HepG2 (cell line): ENCODE data around the gene GMEB2. TPM values are rescaled to one million over a fixed set of nuclear protein-coding genes. Genes with fewer than 3 reads are reported as not detected.

Experiments used
- ARNT2 ChIP-seq: sonication (generic); formaldehyde crosslinking; IDR thresholded peaks from 2 replicates; pipeline ENCODE4 v1.8.0; 2022; ENCODE audit warnings: mild to moderate bottlenecking, low read depth, missing genetic modification reagents, moderate library complexity
- CENPT ChIP-seq: sonication (generic); formaldehyde crosslinking; IDR thresholded peaks from 2 replicates; pipeline ENCODE4 v1.8.0; 2022; ENCODE audit warnings: low read depth, mild to moderate bottlenecking, moderate library complexity, missing genetic modification reagents
- DPF2 ChIP-seq: sonication (generic); formaldehyde crosslinking; IDR thresholded peaks from 2 replicates; pipeline ENCODE4 v1.4.0; 2020; ENCODE audit warnings: mild to moderate bottlenecking, low read depth, missing genetic modification reagents, borderline replicate concordance
- FOXK1 ChIP-seq: sonication (generic); formaldehyde crosslinking; IDR thresholded peaks from 2 replicates; pipeline ENCODE4 v1.4.0; 2020; ENCODE audit warnings: low read depth, missing genetic modification reagents, borderline replicate concordance
- HDAC2 ChIP-seq: sonication (generic); formaldehyde crosslinking; IDR thresholded peaks from 2 replicates; pipeline ENCODE4 v1.4.0; 2020; ENCODE audit warnings: missing genetic modification reagents
- HIVEP1 ChIP-seq: sonication (generic); formaldehyde crosslinking; IDR thresholded peaks from 2 replicates; pipeline ENCODE4 v1.4.0; 2020; ENCODE audit warnings: mild to moderate bottlenecking, missing genetic modification reagents
- IRF1 ChIP-seq: sonication (generic); formaldehyde crosslinking; IDR thresholded peaks from 2 replicates; pipeline ENCODE4 v1.4.0; 2020; ENCODE audit warnings: low read depth, mild to moderate bottlenecking, missing genetic modification reagents
- NFE2L2 ChIP-seq: fragments of 150-350 bp; IDR thresholded peaks from 2 replicates; pipeline ENCODE4 v1.6.1; 2014; ENCODE audit warnings: low read length
- SNAPC5 ChIP-seq: sonication (generic); formaldehyde crosslinking; IDR thresholded peaks from 2 replicates; pipeline ENCODE4 v1.8.1; 2023; ENCODE audit warnings: mild to moderate bottlenecking, missing genetic modification reagents, borderline replicate concordance
- TRAFD1 ChIP-seq: sonication (generic); formaldehyde crosslinking; IDR thresholded peaks from 2 replicates; pipeline ENCODE4 v1.5.1; 2020; ENCODE audit warnings: missing genetic modification reagents, mild to moderate bottlenecking, borderline replicate concordance
- ZBTB8A ChIP-seq: sonication (generic); formaldehyde crosslinking; IDR thresholded peaks from 2 replicates; pipeline ENCODE4 v1.4.0; 2020; ENCODE audit warnings: mild to moderate bottlenecking, low read depth, missing genetic modification reagents, borderline replicate concordance
- ZNF598 ChIP-seq: sonication (generic); formaldehyde crosslinking; IDR thresholded peaks from 2 replicates; pipeline ENCODE4 v1.5.1; 2020; ENCODE audit warnings: mild to moderate bottlenecking, missing genetic modification reagents, borderline replicate concordance
- ZNF629 ChIP-seq: sonication (generic); formaldehyde crosslinking; conservative IDR thresholded peaks from 2 replicates; pipeline ENCODE4 v1.5.0; 2020; ENCODE audit warnings: missing genetic modification reagents
- polyA plus RNA-seq, 8 experiments: library from polyadenylated mRNA; depleted of rRNA in 3 of 8; stranded (reverse) in 7 of 8; unstranded in 1 of 8; fragments of >200 nt; fragmentation: Illumina TruSeq in 4 of 8; extraction: Trizol in 4 of 8; gene quantifications; 2 replicates each; pipeline versions ENCODE4 v1.2.1 to v1.2.3, GENCODE V29; 2011 to 2016; ENCODE audit warnings: low read depth in 4 of 8, missing spikeins in 1 of 8, mixed read lengths in 1 of 8; ENCODE audit not compliant: insufficient read depth in 1 of 8
- total RNA-seq, 5 experiments: library from RNA; depleted of rRNA; stranded (reverse); fragments of >200 nt; fragmentation: Illumina TruSeq; extraction: Trizol; gene quantifications; 2 replicates each; pipeline ENCODE4 v1.2.3, GENCODE V29; 2016; ENCODE audit warnings: low read depth in 1 of 5
- TF ChIP-seq, protein P1 (sequence below): sonication (generic); formaldehyde crosslinking; IDR thresholded peaks from 2 replicates; pipeline ENCODE4 v1.4.0; 2020; ENCODE audit warnings: mild to moderate bottlenecking, missing genetic modification reagents
- TF ChIP-seq, protein P2 (sequence below): sonication (generic); formaldehyde crosslinking; IDR thresholded peaks from 2 replicates; pipeline ENCODE4 v1.5.1; 2020; ENCODE audit warnings: mild to moderate bottlenecking, missing genetic modification reagents, borderline replicate concordance

Gene GMEB2
- total and polyA plus RNA-seq, 2 of the 13 experiments (the other 11 are each of a cell fraction or from before 2014, with no cell fraction given) = 10.6 to 12.4 TPM

DNA sequence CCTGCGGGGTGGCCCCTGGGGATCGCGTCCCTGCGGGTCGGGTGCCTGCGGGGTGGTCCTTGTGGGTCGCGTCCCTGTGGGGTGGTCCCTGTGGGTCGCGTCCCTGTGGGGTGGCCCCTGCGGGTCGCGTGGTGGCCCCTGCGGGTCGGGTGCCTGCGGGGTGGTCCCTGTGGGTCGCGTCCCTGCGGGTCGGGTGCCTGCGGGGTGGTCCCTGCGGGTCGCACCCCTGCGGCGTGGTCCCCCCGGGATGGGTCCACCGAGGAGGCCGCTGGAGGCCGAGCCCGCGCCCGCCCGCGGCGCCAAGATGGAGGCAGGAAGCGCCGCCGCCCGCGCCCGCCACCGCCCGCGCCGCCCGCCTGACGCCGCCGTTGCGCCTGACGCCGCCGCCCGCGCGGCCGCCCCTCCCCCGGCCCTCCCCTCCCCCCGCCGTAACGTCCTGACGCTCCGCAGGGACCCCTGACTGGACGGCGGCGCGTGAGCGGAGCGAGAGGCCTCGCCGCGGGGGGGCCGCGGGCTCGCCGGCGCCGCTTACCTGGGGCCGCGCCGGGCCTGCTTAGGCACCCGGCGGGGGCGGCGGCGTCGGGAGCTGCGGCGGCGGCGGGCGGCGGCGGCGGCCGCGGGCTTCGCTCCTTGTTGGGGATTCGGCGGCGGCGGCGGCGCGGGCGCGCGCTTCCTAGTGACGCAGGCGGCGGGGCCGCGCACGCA is at the start of gene GMEB2 (continued):
- TF ChIP-seq, protein P1, sequence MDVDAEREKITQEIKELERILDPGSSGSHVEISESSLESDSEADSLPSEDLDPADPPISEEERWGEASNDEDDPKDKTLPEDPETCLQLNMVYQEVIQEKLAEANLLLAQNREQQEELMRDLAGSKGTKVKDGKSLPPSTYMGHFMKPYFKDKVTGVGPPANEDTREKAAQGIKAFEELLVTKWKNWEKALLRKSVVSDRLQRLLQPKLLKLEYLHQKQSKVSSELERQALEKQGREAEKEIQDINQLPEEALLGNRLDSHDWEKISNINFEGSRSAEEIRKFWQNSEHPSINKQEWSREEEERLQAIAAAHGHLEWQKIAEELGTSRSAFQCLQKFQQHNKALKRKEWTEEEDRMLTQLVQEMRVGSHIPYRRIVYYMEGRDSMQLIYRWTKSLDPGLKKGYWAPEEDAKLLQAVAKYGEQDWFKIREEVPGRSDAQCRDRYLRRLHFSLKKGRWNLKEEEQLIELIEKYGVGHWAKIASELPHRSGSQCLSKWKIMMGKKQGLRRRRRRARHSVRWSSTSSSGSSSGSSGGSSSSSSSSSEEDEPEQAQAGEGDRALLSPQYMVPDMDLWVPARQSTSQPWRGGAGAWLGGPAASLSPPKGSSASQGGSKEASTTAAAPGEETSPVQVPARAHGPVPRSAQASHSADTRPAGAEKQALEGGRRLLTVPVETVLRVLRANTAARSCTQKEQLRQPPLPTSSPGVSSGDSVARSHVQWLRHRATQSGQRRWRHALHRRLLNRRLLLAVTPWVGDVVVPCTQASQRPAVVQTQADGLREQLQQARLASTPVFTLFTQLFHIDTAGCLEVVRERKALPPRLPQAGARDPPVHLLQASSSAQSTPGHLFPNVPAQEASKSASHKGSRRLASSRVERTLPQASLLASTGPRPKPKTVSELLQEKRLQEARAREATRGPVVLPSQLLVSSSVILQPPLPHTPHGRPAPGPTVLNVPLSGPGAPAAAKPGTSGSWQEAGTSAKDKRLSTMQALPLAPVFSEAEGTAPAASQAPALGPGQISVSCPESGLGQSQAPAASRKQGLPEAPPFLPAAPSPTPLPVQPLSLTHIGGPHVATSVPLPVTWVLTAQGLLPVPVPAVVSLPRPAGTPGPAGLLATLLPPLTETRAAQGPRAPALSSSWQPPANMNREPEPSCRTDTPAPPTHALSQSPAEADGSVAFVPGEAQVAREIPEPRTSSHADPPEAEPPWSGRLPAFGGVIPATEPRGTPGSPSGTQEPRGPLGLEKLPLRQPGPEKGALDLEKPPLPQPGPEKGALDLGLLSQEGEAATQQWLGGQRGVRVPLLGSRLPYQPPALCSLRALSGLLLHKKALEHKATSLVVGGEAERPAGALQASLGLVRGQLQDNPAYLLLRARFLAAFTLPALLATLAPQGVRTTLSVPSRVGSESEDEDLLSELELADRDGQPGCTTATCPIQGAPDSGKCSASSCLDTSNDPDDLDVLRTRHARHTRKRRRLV (CRISPR knock-in tag) = no peak
- TF ChIP-seq FOXK1 (CRISPR knock-in tag) = peak; percentile 43; the same call in 1 of the 2 replicates
- peak; percentile 82 for TF ChIP-seq ARNT2 (CRISPR knock-in tag)
- no peak for TF ChIP-seq SNAPC5 (CRISPR knock-in tag)
- TF ChIP-seq IRF1 = no peak
- no peak for TF ChIP-seq TRAFD1
- no peak for TF ChIP-seq DPF2 (CRISPR knock-in tag)
- TF ChIP-seq, protein P2, sequence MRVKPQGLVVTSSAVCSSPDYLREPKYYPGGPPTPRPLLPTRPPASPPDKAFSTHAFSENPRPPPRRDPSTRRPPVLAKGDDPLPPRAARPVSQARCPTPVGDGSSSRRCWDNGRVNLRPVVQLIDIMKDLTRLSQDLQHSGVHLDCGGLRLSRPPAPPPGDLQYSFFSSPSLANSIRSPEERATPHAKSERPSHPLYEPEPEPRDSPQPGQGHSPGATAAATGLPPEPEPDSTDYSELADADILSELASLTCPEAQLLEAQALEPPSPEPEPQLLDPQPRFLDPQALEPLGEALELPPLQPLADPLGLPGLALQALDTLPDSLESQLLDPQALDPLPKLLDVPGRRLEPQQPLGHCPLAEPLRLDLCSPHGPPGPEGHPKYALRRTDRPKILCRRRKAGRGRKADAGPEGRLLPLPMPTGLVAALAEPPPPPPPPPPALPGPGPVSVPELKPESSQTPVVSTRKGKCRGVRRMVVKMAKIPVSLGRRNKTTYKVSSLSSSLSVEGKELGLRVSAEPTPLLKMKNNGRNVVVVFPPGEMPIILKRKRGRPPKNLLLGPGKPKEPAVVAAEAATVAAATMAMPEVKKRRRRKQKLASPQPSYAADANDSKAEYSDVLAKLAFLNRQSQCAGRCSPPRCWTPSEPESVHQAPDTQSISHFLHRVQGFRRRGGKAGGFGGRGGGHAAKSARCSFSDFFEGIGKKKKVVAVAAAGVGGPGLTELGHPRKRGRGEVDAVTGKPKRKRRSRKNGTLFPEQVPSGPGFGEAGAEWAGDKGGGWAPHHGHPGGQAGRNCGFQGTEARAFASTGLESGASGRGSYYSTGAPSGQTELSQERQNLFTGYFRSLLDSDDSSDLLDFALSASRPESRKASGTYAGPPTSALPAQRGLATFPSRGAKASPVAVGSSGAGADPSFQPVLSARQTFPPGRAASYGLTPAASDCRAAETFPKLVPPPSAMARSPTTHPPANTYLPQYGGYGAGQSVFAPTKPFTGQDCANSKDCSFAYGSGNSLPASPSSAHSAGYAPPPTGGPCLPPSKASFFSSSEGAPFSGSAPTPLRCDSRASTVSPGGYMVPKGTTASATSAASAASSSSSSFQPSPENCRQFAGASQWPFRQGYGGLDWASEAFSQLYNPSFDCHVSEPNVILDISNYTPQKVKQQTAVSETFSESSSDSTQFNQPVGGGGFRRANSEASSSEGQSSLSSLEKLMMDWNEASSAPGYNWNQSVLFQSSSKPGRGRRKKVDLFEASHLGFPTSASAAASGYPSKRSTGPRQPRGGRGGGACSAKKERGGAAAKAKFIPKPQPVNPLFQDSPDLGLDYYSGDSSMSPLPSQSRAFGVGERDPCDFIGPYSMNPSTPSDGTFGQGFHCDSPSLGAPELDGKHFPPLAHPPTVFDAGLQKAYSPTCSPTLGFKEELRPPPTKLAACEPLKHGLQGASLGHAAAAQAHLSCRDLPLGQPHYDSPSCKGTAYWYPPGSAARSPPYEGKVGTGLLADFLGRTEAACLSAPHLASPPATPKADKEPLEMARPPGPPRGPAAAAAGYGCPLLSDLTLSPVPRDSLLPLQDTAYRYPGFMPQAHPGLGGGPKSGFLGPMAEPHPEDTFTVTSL (CRISPR knock-in tag) = no peak
- TF ChIP-seq HDAC2 = no peak
- TF ChIP-seq NFE2L2 = no peak
- TF ChIP-seq HIVEP1 (CRISPR knock-in tag) = no peak
- TF ChIP-seq ZNF629 (CRISPR knock-in tag) = peak; percentile 21; the same call in 1 of the 2 replicates
- TF ChIP-seq ZNF598 = no peak
- TF ChIP-seq ZBTB8A (CRISPR knock-in tag) = no peak; the same call in 1 of the 2 replicates
- TF ChIP-seq CENPT = 0 out of 2 replicates have a peak, but pooled peaks have one; percentile 19
